NK-92 (cell line): Measurements from ENCODE around the gene WNK2.

Source experiments
- DNase-seq: peaks from one replicate; lab custom pipeline; 2025; ENCODE audit not compliant: unreplicated experiment; lab: John Stamatoyannopoulos, UW

WNK2 gene

GRCh38 chr9:93264338-93265125 lies 80.6 kb downstream of the WNK2 start:
- DNase-seq = no peak

GRCh38 chr9:93265301-93265971 lies 81.5 kb downstream of the WNK2 start:
- no peak for DNase-seq

GRCh38 chr9:93265972-93266371 lies 82.0 kb downstream of the WNK2 start:
- no peak for DNase-seq

- DNase-seq = no peak
Observed at GRCh38 chr9:93266521-93267001, 82.6 kb downstream of the WNK2 start.

- DNase-seq = no peak
Observed at GRCh38 chr9:93267091-93267541, 83.2 kb downstream of the WNK2 start.

GRCh38 chr9:93267681-93268505 lies 84.0 kb downstream of the WNK2 start:
- DNase-seq = no peak

- DNase-seq = no peak
Observed at GRCh38 chr9:93268551-93269314, 84.8 kb downstream of the WNK2 start.

GRCh38 chr9:93270976-93271375 lies 87.0 kb downstream of the WNK2 start:
- no peak for DNase-seq

- no peak for DNase-seq
Observed at GRCh38 chr9:93276973-93277372, 93.0 kb downstream of the WNK2 start.

GRCh38 chr9:93278144-93278543 lies 94.2 kb downstream of the WNK2 start:
- DNase-seq = no peak

- no peak for DNase-seq
Observed at GRCh38 chr9:93280661-93281259, 96.8 kb downstream of the WNK2 start.

- no peak for DNase-seq
Observed at GRCh38 chr9:93286252-93287188, 102.6 kb downstream of the WNK2 start.

GRCh38 chr9:93287189-93287552 lies 103.2 kb downstream of the WNK2 start:
- DNase-seq = no peak

GRCh38 chr9:93287593-93287992 lies 103.7 kb downstream of the WNK2 start:
- no peak for DNase-seq

- no peak for DNase-seq
Observed at GRCh38 chr9:93288341-93288740, 104.4 kb downstream of the WNK2 start.

- DNase-seq = no peak
Observed at GRCh38 chr9:93288891-93289883, 105.2 kb downstream of the WNK2 start.

- DNase-seq = no peak
Observed at GRCh38 chr9:93290495-93291434, 106.8 kb downstream of the WNK2 start.
